Colon (tissue), 2 donors: ENCODE data around the gene IRX5.

Experiments
- FAIRE-seq: peaks from 2 replicates; lab custom pipeline; 2012; peaks lifted over from hg19 to GRCh38; lab: Jason Lieb, UNC
- donor health status: control.
- donor health status: control.

The IRX5 gene

GRCh38 chr16:54931120-54932014 is 702 bp downstream of the IRX5 start:
- no peak for FAIRE-seq

DNA sequence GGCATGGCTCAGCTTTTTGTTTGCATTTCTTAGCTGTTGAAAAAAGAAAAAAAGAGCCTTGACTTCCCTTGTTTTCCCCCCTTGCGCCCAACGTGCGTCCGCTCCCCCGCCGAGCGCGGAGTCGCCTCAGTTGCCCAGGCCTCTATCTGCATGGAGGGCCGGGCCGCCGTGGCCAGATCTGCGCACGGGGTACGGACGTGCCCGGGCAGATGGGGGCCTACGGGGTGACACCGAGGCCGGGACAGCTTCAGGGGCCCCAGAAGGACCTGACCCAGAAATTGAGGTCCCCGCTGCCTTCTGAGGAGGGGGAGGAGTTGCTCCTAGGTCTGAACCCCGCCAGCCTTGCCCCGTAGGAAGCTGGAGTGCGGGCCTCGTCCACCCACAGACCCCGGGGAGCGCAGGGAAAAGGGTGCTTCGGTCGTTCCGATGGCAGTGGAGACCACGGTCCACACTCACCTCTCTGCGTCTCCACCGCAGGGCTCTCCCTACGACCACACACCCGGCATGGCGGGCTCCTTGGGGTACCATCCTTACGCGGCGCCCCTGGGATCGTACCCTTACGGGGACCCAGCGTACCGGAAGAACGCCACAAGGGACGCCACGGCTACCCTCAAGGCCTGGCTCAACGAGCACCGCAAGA is 1.5 kb downstream of the IRX5 start:
- no peak for FAIRE-seq

GRCh38 chr16:54932737-54933254 is 2.1 kb downstream of the IRX5 start:
- no peak for FAIRE-seq

GRCh38 chr16:54933281-54934011 is 2.8 kb downstream of the IRX5 start:
- FAIRE-seq: no peak

DNA sequence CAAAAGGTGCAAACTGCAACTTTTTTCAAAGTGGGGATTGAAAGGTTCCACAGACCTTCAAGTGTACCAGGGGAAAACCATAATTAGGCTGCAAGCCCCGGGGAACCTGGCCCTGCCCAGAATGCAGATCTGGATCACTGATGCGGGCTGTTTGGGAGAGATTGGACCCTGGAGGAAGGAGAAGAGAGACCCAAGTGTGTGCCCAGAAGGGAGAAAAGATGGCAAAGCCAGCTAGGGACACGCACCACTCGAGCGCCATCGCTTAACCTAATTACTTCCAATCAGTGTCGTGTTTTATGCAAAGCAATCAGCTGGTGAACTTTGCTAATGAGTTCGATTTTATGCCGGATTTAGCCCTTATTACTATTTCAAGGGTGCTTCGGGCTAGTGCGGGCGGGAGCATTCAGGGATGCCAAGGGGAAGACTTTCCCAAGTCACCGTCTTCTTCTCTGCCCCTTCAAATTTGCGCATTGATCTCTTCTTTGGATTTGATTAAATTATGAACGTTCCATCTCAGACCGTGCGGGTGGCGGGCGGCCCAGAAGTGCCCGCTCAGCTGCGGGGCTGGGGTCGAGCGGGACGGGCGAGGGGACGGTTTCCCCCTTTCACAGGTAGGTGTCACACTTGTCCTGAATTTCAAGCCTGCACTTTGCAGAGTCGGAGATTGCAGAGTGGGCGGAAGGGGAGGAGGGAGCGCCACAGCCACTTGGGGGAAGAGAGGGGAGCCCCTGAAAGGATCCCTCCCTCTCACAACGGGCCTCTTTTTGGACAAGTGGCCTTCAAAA is 4.0 kb downstream of the IRX5 start:
- FAIRE-seq: no peak

DNA sequence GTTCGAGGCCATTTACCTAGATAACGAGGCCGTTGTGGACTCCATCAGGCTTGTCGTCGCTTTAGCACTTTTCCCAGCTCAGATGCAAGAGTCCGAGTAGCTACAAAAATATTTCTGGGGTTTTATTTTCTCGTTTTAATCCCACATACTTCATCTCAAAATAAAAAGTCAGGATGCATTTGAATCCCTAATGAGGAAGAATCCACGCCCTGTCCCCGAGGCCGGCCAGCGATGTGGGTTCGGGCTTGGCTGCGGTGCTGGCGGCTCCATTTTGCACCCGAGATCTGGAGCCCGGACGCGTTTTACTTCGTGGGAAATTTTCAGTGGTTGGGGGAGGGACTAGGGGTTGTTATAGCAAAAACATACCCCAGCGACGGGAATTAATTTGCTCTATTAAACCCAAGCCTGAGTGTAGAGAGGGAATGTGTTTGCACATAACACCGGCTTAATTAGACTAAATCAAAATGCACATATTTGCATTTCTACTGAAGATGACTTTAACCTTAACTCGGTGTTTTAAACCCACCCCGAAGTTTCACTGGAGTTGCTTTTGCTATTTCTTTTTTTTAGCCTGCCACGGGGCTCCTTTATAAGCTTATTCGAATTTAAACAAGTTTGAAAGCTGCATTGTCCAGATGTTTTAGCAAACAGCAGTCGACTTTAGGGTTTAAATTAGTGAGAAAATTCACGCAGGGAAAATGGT is 4.8 kb downstream of the IRX5 start:
- FAIRE-seq: no peak

- no peak for FAIRE-seq
These were observed 5.7 kb downstream of the IRX5 start for GRCh38 chr16:54936201-54936978.

DNA sequence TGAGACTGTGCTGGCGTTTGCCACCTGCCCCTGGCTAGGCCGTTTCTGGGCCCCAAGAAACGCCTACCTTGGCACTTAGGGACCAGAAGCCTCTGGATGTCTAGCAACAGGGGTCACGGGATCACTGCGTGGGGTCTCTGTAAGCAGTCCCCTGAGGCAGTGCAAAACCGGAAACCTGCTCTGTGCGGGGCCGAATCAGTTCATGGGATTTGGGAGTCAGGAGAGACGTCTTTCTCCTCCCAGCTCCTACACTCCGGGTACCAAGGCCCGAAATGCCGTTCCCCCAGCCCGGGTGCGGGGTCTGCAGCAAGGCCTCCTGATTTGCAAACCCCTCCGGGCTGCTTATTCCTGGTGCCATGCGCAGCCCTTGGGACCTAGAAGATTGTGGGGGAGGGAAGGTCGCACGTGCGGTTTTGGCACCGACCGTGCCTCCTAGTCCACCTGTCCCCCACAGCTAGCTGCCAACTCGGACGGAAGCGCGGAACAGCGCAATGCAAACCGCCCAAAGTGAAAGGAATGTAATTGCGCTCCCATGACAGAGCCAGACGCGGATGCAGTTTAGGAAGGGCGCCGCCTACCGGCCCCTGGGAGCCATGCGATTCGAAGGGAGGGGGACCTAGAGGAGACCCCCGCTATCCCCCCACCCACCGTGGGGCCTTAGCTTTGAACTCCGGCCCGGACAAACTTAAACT is 6.5 kb downstream of the IRX5 start:
- no peak for FAIRE-seq

GRCh38 chr16:54937671-54938211 is 7.1 kb downstream of the IRX5 start:
- FAIRE-seq: no peak

GRCh38 chr16:54938212-54939028 is 7.8 kb downstream of the IRX5 start:
- no peak for FAIRE-seq

DNA sequence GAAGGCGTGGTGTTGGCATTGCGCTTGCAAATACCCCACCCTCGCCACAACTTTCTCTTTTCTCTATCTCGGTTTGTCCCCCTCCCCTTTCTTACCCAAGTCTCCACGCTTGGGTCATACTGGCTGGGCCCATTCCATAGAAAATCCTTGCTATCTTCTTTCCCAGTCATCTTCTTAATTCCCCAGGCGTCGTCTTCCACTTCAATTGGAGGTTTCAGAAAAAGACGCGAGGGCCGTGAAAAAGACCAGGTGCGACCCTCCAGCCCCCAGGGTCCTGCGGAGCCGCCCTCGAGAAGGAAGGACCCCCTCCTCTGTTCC is 8.3 kb downstream of the IRX5 start:
- FAIRE-seq: no peak

DNA sequence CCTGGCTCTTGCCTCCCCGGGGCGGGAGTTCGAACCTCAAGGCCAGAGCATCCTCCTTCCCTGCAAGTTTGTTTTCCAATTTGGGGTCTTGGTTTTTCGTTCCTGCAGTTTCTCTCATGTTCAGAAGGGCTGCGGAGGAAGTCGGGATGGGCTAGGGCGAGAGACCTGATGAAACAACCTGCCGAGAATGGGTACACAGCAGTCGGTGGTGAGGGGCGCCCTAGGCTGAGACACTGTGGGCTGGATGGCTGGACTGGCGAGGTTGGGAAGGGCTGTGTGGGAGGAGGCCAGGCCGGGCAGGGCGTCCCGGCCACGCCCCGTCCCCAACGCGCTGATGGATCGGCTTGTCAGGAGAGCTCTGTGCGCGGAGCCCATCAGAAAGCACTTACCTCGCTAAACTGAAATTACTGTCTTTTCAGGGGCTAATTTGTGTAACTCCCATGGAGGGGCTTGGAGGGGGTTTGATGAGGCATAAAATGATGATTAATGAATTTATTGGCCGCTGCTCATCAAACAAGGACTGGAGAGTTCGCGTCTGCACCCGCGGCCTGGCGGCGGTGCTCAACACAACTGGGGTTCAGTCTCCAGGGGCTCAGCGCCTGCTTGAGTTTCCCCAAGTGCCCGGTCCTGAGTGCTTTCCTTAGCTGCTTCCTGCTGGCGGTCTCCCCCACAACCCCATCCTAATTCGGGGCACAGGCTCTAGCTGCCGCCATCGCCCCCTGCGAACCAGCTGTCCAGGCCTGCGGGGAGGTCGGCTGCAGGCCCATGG is 9.0 kb downstream of the IRX5 start:
- no peak for FAIRE-seq

- FAIRE-seq: no peak
These were observed 9.6 kb downstream of the IRX5 start for GRCh38 chr16:54940279-54940604.

DNA sequence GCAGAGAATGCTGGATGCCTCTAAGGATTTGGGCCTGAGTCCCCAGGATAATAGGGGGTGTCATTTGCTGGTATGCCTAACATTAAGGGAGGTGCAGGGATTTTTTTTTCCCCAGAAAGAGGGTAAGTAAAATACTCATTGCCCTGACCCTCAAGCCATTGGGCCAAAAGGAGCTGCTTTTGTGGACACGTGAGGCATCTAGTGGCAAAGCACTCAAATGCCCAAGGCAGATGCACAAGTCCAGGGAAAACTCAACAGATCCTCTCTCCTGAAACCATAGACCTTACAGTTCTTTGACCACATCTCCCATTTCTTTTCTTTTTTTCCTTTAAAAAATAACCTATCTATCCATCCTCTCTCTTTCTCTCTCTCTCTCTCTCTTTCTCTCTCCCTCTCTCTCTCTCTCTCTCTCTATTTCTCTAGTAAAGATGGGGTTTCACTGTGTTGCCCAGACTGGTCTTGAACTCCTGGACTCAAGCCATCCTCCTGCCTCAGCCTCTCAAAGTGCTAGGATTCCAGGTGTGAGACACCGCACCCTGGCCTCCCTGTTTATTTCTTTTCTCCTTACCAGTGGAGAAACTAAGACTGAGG is 11.8 kb downstream of the IRX5 start:
- FAIRE-seq: no peak

- FAIRE-seq: no peak
These were observed 13.3 kb downstream of the IRX5 start for GRCh38 chr16:54944002-54944401.

GRCh38 chr16:54945063-54945462 is 14.4 kb downstream of the IRX5 start:
- no peak for FAIRE-seq

DNA sequence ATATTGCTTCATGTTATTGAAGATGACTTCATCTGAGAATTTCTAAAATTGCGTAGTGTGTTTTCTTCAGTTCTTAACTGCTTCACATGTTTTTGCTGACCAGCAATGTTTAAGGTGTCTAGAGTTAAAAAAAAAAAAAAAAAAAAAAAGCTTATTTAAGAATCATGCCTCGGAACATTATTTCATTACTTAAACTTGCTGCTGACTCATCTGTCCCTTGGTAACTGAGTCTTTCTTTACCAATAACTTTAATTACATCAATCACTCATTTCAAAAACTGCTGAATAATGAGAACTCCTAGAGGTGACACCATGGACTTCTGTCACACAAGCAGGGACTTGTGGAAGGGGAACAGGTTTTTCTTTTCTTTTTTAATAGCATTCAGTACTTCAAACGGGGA is 16.2 kb downstream of the IRX5 start:
- no peak for FAIRE-seq

GRCh38 chr16:54947616-54948015 is 17.0 kb downstream of the IRX5 start:
- FAIRE-seq: no peak
